ENCODE measurements around the gene ZC3H12D.
"Not testable (repeated sequence)": the region's sequence is repeated elsewhere in the genome, so short reads cannot be mapped to it uniquely, and the experiment has no call there.

The ZC3H12D gene

DNA sequence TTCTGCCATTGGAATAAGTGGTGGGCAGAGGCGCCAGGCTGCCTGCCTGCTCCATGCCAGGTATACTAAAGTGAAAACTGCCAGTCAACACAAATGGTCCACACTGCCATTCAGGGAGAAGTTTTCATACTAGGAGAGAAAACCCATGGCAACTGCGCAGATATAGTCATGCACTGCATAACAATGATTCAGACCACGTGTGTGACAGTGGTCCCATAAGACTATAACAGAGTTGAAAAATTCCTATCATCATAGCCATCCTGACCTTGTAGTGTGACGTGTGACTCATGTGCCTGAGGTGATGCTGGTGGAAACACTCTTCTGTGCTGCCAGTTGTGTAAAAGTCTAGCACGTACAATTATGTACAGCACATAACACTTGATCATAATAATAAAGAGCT is 25.1 kb downstream of the ZC3H12D start:
- DNase-seq (ENCODE audit: low spot score) = no peak

GRCh38 chr6:149458806-149459205 is 26.0 kb downstream of the ZC3H12D start:
- no peak for DNase-seq (ENCODE audit: low spot score)

- no peak for DNase-seq (ENCODE audit: low spot score)
Measured at GRCh38 chr6:149458196-149458595, 26.6 kb downstream of the ZC3H12D start.

- DNase-seq (ENCODE audit: low spot score) = no peak
Measured at GRCh38 chr6:149457316-149457884, 27.4 kb downstream of the ZC3H12D start.

GRCh38 chr6:149456311-149457021 is 28.3 kb downstream of the ZC3H12D start:
- DNase-seq (ENCODE audit: low spot score) = no peak

- DNase-seq (ENCODE audit: low spot score) = no peak
Measured at GRCh38 chr6:149455031-149455732, 29.6 kb downstream of the ZC3H12D start.

GRCh38 chr6:149454346-149454848 is 30.4 kb downstream of the ZC3H12D start:
- peak; percentile 63 for DNase-seq (ENCODE audit: low spot score)

DNA sequence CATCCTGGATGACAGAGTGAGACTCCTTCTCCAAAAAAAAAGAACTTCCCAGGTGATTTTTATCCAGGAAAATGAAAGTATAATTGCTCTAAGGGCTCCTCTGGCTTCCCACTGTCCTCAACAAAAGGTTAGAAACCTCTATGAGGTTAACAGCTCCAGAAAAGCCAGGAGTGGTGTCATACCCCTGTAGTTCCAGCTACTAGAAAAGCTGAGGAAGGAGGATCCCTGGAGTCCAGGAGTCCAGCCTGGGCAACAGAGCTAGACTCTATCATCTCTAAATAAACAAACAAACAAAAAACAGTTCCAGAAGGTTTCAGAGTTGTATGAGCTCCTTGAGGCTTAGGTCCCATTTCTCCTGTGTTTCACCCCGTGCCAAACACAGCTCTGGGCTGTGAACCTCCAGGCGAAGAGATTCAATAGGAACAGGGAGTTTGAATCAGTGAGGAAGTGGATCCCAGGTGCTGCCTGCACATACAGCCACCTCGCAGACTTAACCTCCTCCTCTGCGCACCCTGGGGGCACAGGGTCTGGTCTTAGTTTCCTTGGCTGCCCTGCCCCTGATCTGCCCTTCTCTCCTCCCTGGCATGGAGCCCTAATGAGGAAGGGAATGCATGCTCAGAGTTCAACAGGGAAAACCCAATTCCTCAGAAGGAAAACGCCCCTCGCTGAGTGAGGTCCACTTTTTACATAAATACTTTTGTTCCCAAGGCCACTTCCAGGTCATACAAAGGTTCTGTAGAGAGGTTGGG is 31.0 kb downstream of the ZC3H12D start:
- no peak for DNase-seq (ENCODE audit: low spot score)

GRCh38 chr6:149452037-149452939 is 32.5 kb downstream of the ZC3H12D start:
- no peak for DNase-seq (ENCODE audit: low spot score)

DNA sequence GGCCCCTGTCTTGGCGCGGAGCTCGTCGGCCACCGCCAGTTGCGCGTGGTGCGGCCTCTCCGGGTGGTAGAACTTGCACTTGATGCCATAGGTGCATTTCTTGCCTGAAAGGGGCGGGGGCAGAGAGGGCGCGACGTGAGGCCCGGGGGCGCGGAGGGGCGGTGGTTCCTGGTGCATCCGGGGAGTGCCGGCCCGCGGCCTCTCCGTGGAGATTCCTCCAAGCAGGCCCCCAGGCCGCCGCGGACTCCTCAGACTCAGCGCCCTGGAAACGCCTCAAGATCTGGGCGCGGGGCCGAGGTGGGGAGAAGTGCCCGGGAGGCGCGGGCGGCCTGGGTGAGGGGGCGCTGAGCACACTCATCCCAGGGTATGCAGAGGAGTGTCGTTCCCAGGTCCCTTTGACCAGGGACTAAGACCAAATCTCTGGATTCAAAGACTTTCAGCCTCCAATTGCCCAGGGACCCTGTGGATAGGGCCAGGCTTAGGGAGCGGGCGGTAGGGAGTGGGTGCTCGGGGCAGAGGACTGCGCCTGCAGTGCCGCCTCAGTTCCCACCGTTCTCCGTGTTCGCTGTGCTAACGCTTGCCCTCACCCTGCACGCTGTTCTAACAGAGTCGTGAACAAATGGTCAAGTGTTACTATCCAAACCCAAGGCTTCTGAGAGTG is 33.3 kb downstream of the ZC3H12D start:
- DNase-seq (ENCODE audit: low spot score) = peak; percentile 71

DNA sequence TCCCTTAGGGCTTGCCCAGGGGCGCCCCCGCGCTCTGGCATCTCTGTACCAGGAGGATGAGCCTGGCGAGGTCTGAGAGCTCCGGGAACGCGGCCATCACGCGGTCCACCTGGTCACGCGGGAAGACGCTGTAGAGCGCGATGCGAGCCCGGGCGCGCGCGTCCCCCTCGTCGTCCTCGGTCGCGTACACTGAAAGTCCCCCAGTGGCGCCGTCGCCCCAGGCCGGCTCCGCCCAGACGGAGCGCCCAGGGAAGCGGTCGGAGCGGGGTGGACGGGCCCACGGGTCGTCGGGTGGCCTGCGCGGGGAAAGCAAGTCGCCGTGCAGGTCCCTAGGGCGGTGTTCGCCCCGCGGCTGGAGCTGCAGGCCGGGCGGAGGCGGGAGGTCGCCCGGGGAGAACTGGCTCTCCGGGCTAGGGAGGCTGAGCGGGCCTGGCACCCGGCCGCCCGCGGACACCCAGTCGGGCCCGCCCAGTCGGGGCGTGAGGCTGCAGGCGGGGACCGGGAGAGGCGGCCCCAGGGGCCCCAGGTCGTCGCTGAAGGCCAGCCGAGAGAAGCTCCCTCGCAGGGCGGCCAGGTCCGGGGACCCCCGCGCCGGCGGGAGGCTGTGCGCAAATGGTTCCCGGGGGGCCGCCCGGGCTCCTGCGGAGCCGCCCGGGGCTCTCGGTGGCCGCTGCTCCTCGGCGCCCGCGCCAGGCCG is 34.0 kb downstream of the ZC3H12D start:
- DNase-seq (ENCODE audit: low spot score) = peak; percentile 66

- no peak for DNase-seq (ENCODE audit: low spot score)
Measured at GRCh38 chr6:149449831-149450678, 34.8 kb downstream of the ZC3H12D start.

DNA sequence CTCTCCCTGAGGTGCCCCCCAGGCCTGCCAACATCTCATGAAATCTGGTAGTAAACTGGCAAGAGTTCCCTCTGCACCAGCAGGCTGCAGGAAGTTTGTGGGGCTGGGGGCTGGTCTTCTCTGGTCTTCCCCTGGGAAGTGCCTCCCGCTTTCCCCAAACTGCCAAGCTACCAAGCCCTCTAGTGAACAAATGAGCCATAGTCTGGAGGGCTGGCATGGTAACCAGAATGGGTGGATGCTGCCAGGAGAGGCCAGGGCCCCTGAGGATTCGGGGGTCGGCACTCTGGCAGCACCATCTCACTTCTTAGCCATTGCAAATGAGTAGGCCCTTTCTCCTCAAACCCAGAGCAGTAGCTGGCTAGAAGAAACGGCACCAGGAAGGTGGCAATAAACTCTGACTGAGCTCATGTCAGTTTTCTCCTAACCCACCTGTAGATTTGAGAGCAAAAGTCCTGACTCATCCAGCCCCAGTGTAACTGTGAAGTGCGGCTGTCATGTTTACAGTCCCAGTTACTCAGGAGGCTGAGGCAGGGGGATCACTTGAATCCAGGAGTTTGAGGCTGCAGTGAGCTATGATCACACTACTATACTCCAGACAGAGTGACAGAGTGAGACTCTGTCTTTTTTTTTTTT is 35.9 kb downstream of the ZC3H12D start:
- DNase-seq (ENCODE audit: low spot score) = no peak

DNA sequence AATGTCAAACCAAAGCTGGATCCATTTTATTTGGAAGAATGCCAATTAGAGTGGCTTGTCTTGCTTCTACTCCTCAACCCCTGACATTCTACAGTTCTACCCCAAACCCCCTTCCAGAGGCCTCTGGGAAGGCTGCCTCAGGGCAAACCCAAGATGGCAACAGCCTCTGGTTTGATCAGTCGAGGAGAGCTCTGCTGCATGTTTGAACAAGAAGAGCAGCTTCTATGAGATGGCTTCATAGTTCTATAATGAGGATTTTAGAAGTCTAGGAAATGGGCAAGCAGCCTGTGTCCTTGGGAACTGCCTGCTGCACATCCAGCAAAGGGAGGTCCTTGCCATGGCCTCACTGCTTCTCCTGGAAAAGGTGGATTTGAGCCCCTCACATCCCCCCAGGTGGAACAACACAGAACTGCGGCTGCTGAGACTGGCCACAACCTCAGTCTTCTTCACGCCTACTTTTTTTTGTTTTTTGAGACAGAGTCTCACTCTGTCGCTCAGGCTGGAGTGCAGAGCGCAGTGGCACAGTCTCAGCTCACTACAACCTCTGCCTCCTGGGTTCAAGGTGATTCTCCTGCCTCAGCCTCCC is 37.9 kb downstream of the ZC3H12D start:
- peak; percentile 51 for DNase-seq (ENCODE audit: low spot score)

DNA sequence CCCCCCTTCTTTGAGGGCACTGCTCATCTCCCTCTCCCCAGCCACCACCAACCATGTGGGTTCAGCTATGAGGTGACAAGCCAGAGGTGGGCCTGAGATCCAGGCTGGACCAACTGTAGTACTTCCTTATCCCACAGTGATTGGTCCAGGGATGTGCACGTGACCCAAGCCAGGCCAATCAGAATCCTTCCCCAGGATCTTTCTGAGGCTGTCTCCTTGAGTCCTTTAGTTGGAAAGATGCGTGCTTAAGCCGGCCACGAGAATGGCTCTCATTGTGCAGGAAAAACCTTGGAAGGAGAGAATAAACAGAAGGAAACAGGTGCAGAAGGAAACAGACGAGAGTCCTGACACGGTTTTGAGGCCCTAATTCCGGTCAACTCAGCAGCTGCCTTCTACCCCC is 39.2 kb downstream of the ZC3H12D start:
- DNase-seq (ENCODE audit: low spot score) = no peak

GRCh38 chr6:149445095-149445466 is 39.7 kb downstream of the ZC3H12D start:
- DNase-seq (ENCODE audit: low spot score) = no peak

GRCh38 chr6:149444360-149445094 is 40.3 kb downstream of the ZC3H12D start:
- DNase-seq (ENCODE audit: low spot score) = not testable (repeated sequence)
